B cell (primary cell): ENCODE measurements around the gene HMGXB3.

ENCODE experiments used
- CTCF ChIP-seq: fragments of 200-600 bp; IDR thresholded peaks from one replicate; pipeline ENCODE4 v1.8.0; 2022; ENCODE audit warnings: antibody characterized with exemption, mild to moderate bottlenecking
- EZH2 ChIP-seq: IDR thresholded peaks from 2 replicates; pipeline ENCODE4 v1.6.1; 2012; ENCODE audit warnings: borderline replicate concordance, low read depth, mild to moderate bottlenecking, moderate library complexity, low read length; ENCODE audit not compliant: insufficient read depth, poor library complexity, severe bottlenecking

DNA sequence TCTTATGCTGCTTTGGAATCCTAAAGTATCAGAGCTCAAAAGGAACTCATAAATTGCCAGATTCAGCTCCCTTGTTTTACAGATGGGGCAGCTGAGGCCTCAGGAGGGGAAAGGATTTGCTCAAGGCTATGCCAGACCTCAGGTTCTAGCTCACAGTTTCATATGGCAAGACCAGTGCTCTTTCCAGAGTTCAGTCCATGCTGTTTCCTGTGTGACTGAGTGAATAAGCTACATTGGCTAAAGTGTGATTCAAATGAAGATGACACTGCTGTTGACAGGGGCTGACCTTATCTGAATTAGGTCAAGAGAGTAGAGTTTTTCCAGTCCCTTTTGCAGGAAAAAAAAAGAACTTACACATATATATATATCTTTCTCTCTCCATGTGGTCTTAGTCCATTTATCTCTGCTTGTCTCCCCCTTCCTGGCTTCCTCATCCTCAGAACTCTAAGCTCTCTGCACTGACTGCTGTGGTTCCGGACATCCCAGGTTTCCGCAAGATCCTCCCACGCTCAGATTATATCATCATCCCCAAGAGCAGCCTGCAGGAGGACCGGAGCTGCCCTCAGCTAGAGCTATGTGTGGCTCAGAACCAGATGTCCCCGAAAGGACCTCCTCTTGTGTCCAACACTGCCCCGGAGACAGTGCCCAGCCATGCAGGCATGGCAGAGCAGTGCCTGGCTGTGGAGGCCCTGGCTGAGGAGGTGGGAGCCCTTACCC is 9.3 kb downstream of the HMGXB3 start:
- TF ChIP-seq CTCF = no peak
- TF ChIP-seq EZH2 = no peak
